Left hindlimb (tissue), 1 donor: ENCODE results near the gene PLEKHB2.
"Not testable (repeated sequence)": the region's sequence is repeated elsewhere in the genome, so short reads cannot be mapped to it uniquely, and the experiment has no call there.

Source experiments
- DNase-seq: peaks from one replicate; pipeline ENCODE4 v3.0.0-alpha.2; 2018

PLEKHB2 gene

GRCh38 chr2:131105156-131105949 is at the start of gene PLEKHB2:
Gene PLEKHB2 (plus strand): TSS chr2:131105336. CDS start chr2:131120942, 15,606 bp downstream.
- DNase-seq: peak; percentile 96

- DNase-seq: no peak
These were observed 48.8 kb upstream of the PLEKHB2 start for GRCh38 chr2:131056204-131056931.

GRCh38 chr2:131056932-131057287 is 48.2 kb upstream of the PLEKHB2 start:
- no peak for DNase-seq

- DNase-seq: no peak
These were observed 46.8 kb upstream of the PLEKHB2 start for GRCh38 chr2:131058214-131058843.

GRCh38 chr2:131058920-131059319 is 46.2 kb upstream of the PLEKHB2 start:
- no peak for DNase-seq

- no peak for DNase-seq
These were observed 41.4 kb upstream of the PLEKHB2 start for GRCh38 chr2:131063501-131064283.

GRCh38 chr2:131064589-131065512 is 40.3 kb upstream of the PLEKHB2 start:
- no peak for DNase-seq

GRCh38 chr2:131067465-131068125 is 37.5 kb upstream of the PLEKHB2 start:
- no peak for DNase-seq

- DNase-seq: not testable (repeated sequence)
These were observed 37.0 kb upstream of the PLEKHB2 start for GRCh38 chr2:131068172-131068571.

GRCh38 chr2:131075578-131075977 is 29.6 kb upstream of the PLEKHB2 start:
- not testable (repeated sequence) for DNase-seq

- no peak for DNase-seq
These were observed 28.4 kb upstream of the PLEKHB2 start for GRCh38 chr2:131076707-131077106.

- DNase-seq: no peak
These were observed 27.8 kb upstream of the PLEKHB2 start for GRCh38 chr2:131077182-131077846.

GRCh38 chr2:131077966-131078365 is 27.2 kb upstream of the PLEKHB2 start:
- DNase-seq: no peak

GRCh38 chr2:131079931-131080330 is 25.2 kb upstream of the PLEKHB2 start:
- DNase-seq: not testable (repeated sequence)

- no peak for DNase-seq
These were observed 23.9 kb upstream of the PLEKHB2 start for GRCh38 chr2:131081190-131081589.

GRCh38 chr2:131085646-131086045 is 19.5 kb upstream of the PLEKHB2 start:
- no peak for DNase-seq

GRCh38 chr2:131092458-131093005 is 12.6 kb upstream of the PLEKHB2 start:
- no peak for DNase-seq

- peak; percentile 93 for DNase-seq
These were observed 12.0 kb upstream of the PLEKHB2 start, which contains the start of gene FAM168B for GRCh38 chr2:131093006-131093695. Gene FAM168B (minus strand): TSS chr2:131093460. CDS start chr2:131082646, 10,814 bp downstream.

GRCh38 chr2:131093696-131094462 is 11.3 kb upstream of the PLEKHB2 start:
- DNase-seq: peak; percentile 33
